Measurements from ENCODE around the gene CERT1. TPM values are rescaled to one million over a fixed set of nuclear protein-coding genes. Genes with fewer than 3 reads are reported as not detected.

The CERT1 gene
- total and polyA plus RNA-seq, 2 donors (not counting 3 experiments of a cell fraction or from before 2014, with no cell fraction given): 8.0 to 21.3 TPM

DNA sequence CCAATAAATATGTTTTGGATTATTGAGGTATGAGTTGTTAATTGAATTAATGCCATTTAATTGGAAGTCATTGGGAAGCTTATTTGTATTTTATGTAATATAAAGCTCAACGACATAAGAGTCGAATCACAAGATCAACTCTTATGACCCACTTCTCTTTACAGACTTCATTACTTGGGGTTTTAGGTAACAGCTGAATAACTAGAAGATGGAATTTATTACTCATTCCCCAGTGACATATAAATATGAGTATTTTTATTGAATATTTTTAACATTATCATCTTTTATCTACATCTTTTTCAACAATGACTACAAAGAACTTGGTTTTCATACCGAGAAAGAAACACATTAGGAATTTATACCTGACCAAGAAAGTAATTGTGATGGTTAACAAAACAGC, 153.3 kb downstream of the CERT1 start:
- FAIRE-seq: no peak
- peaks cover 2% of the 10 kb centered on the region for H3K79me2 ChIP-seq (ENCODE audit: control insufficient read depth, insufficient read depth, low read length)
- H4K20me1 ChIP-seq (replicated peaks; ENCODE audit: control insufficient read depth, extremely low read depth, insufficient read depth, low read length): no peaks in the 10 kb centered on the region
- H3K36me3 ChIP-seq (ENCODE audit: control insufficient read depth in 2 of 2, extremely low read depth in 1 of 2, insufficient read depth in 2 of 2, low read length in 2 of 2): peaks cover 24 to 46% of the 10 kb centered on the region in 2 experiments
- intact Hi-C loops (cut with micrococcal nuclease) (loop anchor here (1.0 kb wide), 1 partner anchor 19 kb away; no protein-coding TSS in a partner anchor), dilution Hi-C loops (cut with MboI; ENCODE audit: extremely low pct_ligation_motif_present, low sequenced_read_pairs) (no loop called here)
- no peak overlapping the region for H3K4me2 ChIP-seq (ENCODE audit: insufficient read depth, low read length)
- CTCF ChIA-PET: interaction anchor here (0.7 kb wide), 1 partner anchor 323 kb away, joined by 3 read pairs; no protein-coding TSS in a partner anchor
- H3K4me3 ChIP-seq (replicated peaks in 1 of 3; ENCODE audit: insufficient read depth in 1 of 3, low read depth in 1 of 3, low read length in 3 of 3): no peak overlapping the region
- no peak overlapping the region for H3K9ac ChIP-seq (replicated peaks; ENCODE audit: extremely low read depth, insufficient read depth, low read length)
- no peaks in the 10 kb centered on the region for H3K4me1 ChIP-seq (ENCODE audit: control insufficient read depth, extremely low read depth, insufficient read depth, low read length)
- H2AFZ ChIP-seq (ENCODE audit: low read depth, low read length): no peak overlapping the region
- POLR2A ChIA-PET: no interaction called here
- no peaks in the 10 kb centered on the region for H3K9me3 ChIP-seq (replicated peaks; ENCODE audit: control insufficient read depth, insufficient read depth, low read length)
- H3K27me3 ChIP-seq (ENCODE audit: control insufficient read depth in 2 of 2, insufficient read depth in 2 of 2, low read length in 2 of 2): no peaks in the 10 kb centered on the region
- TF ChIP-seq JUN (IDR thresholded peaks at IDR 0.05; ENCODE audit: borderline replicate concordance, insufficient read depth, insufficient read length, low read depth): no peak
- TF ChIP-seq GATA2 (IDR thresholded peaks at IDR 0.05; ENCODE audit: insufficient read depth, insufficient read length, low read depth, low read length): no peak
- TF ChIP-seq, protein P1, sequence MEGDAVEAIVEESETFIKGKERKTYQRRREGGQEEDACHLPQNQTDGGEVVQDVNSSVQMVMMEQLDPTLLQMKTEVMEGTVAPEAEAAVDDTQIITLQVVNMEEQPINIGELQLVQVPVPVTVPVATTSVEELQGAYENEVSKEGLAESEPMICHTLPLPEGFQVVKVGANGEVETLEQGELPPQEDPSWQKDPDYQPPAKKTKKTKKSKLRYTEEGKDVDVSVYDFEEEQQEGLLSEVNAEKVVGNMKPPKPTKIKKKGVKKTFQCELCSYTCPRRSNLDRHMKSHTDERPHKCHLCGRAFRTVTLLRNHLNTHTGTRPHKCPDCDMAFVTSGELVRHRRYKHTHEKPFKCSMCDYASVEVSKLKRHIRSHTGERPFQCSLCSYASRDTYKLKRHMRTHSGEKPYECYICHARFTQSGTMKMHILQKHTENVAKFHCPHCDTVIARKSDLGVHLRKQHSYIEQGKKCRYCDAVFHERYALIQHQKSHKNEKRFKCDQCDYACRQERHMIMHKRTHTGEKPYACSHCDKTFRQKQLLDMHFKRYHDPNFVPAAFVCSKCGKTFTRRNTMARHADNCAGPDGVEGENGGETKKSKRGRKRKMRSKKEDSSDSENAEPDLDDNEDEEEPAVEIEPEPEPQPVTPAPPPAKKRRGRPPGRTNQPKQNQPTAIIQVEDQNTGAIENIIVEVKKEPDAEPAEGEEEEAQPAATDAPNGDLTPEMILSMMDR (IDR thresholded peaks at IDR 0.05; ENCODE audit: extremely low read depth in 1 of 2, insufficient read depth in 1 of 2, low read depth in 1 of 2, low read length in 2 of 2): no peak
- TF ChIP-seq FOS (IDR thresholded peaks at IDR 0.05; ENCODE audit: borderline replicate concordance, insufficient read depth, low read length): no peak
- TF ChIP-seq MAX (IDR thresholded peaks at IDR 0.05; ENCODE audit: insufficient read depth, insufficient read length): no peak
- no peak for TF ChIP-seq POLR2A (IDR thresholded peaks at IDR 0.05; ENCODE audit: low read depth, low read length)
- no peak for TF ChIP-seq EZH2 (IDR thresholded peaks at IDR 0.05; ENCODE audit: borderline replicate concordance, low read depth, low read length, severe bottlenecking)
- no peak for TF ChIP-seq POLR2AphosphoS5 (IDR thresholded peaks at IDR 0.05; ENCODE audit: insufficient read depth, low read depth, low read length)
- no peak for TF ChIP-seq MYC (IDR thresholded peaks at IDR 0.05; ENCODE audit: low read depth, low read length)
- no peaks in the 10 kb centered on the region for H3K9me1 ChIP-seq (replicated peaks; ENCODE audit: control insufficient read depth, extremely low read depth, insufficient read depth, low read length)
- BruUV-seq (replicated peaks): no TSS peak
- no peak for DNase-seq (ENCODE audit: low read depth, low spot score)
- H3K27ac ChIP-seq (ENCODE audit: insufficient read depth, low read depth, low read length): no peak overlapping the region

All from endothelial cell of umbilical vein (primary cell).